Upper lobe of left lung (tissue), 6 donors: ENCODE results near the gene DCAF17. TPM values are rescaled to one million over a fixed set of nuclear protein-coding genes. Genes with fewer than 3 reads are reported as not detected.

Experiments used
- ATAC-seq, 2 donors: fragments of 200-7000 bp; cut with Tn5 transposase; one replicate each; pipeline ENCODE4 v1.9.1; 2022; ENCODE audit warnings: mild to moderate bottlenecking in 2 of 2, moderate library complexity in 2 of 2; ENCODE audit not compliant: low FRiP score in 2 of 2
- DNase-seq, 2 donors: peaks; one replicate each; pipeline ENCODE4 v3.0.0-alpha.2; 2019 to 2020
- H3K27ac ChIP-seq, 4 donors: fragments of 200-600 bp; sonication (generic); one replicate each; pipeline ENCODE4 v1.5.1; 2016 to 2019
- H3K27me3 ChIP-seq, 4 donors: fragments of 200-600 bp; sonication (generic); one replicate each; pipeline ENCODE4 v1.5.1; 2017 to 2019
- H3K36me3 ChIP-seq, 4 donors: fragments of 200-600 bp; sonication (generic); one replicate each; pipeline ENCODE4 v1.5.1; 2016 to 2019
- H3K4me1 ChIP-seq, 4 donors: fragments of 200-600 bp; sonication (generic); one replicate each; pipeline ENCODE4 v1.5.1; 2018 to 2019
- H3K4me3 ChIP-seq, 4 donors: fragments of 200-600 bp; sonication (generic); one replicate each; pipeline ENCODE4 v1.5.1; 2017 to 2019; ENCODE audit warnings: mild to moderate bottlenecking in 2 of 4, moderate library complexity in 1 of 4
- H3K9me3 ChIP-seq, 4 donors: fragments of 200-600 bp; sonication (generic); one replicate each; pipeline ENCODE4 v1.5.1; 2018 to 2019
- CTCF ChIP-seq, 6 experiments: fragments of 450-650 bp in 4 of 6; fragments of 200-600 bp in 2 of 6; sonication (generic) in 2 of 6; IDR thresholded peaks; one replicate each; pipeline ENCODE4 v1.5.1; 2016 to 2019; ENCODE audit warnings: antibody characterized with exemption in 6 of 6
- EP300 ChIP-seq, 4 donors: sonication (generic); formaldehyde crosslinking; IDR thresholded peaks; one replicate each; pipeline ENCODE4 v1.5.1; 2017; ENCODE audit warnings: antibody characterized with exemption in 4 of 4, control low read depth in 2 of 4
- POLR2A ChIP-seq, 4 donors: fragments of 450-650 bp; IDR thresholded peaks; one replicate each; pipeline ENCODE4 v1.5.1; 2016 to 2017; ENCODE audit warnings: antibody characterized with exemption in 4 of 4, mild to moderate bottlenecking in 2 of 4
- POLR2AphosphoS5 ChIP-seq, 2 donors: sonication (generic); formaldehyde crosslinking; IDR thresholded peaks; one replicate each; pipeline ENCODE4 v1.5.1; 2017; ENCODE audit warnings: antibody characterized with exemption in 2 of 2
- WGBS, 2 donors: methylation state at CpG; one replicate each; pipeline ENCODE4 v1.1.5; 2017 to 2018; 5-methylcytosine and 5-hydroxymethylcytosine counted together
- total RNA-seq, 6 donors: library from RNA; depleted of rRNA in 4 of 6; stranded (reverse); fragments of >200 nt in 4 of 6; gene quantifications; one replicate each; pipeline versions ENCODE4 v1.1.0 to v1.2.1, GENCODE V29; 2016 to 2021
- donor health status: DM: no; HTN: no; CAD: no; lungs with moderate emphysema.
- donor health status: DM: no; HTN: yes; CAD: no; lungs with severe emphysema.

Gene DCAF17
- total RNA-seq, 6 donors from 2014 or later, result 6.2 to 24.7 (median 11.9) TPM

- DNase-seq (no peak), ATAC-seq (no peak)
- H3K27ac ChIP-seq, result no peak overlapping the region
- WGBS, 2 donors, result 91 to 92% methylated on average over 9 of the region's 9 CpGs
- TF ChIP-seq CTCF (IDR thresholded peaks at IDR 0.05), result no peak
- TF ChIP-seq POLR2A (IDR thresholded peaks at IDR 0.05), result no peak
- no peak for TF ChIP-seq POLR2AphosphoS5 (IDR thresholded peaks at IDR 0.05)
- no peak for TF ChIP-seq EP300 (IDR thresholded peaks at IDR 0.05)
- H3K36me3 ChIP-seq, result no peaks in the 10 kb centered on the region
- H3K4me3 ChIP-seq, result no peak overlapping the region
- no peaks in the 10 kb centered on the region for H3K4me1 ChIP-seq
- no peaks in the 10 kb centered on the region for H3K9me3 ChIP-seq
- no peaks in the 10 kb centered on the region for H3K27me3 ChIP-seq
Observed at GRCh38 chr2:171509945-171510731, 76.1 kb downstream of the DCAF17 start.

GRCh38 chr2:171512014-171512413, 78.0 kb downstream of the DCAF17 start:
- no peaks in the 10 kb centered on the region for H3K9me3 ChIP-seq
- H3K27me3 ChIP-seq, result no peaks in the 10 kb centered on the region
- H3K4me3 ChIP-seq, result no peak overlapping the region
- ATAC-seq, result no peak
- H3K27ac ChIP-seq, result no peak overlapping the region
- H3K4me1 ChIP-seq, result no peaks in the 10 kb centered on the region
- H3K36me3 ChIP-seq, result no peaks in the 10 kb centered on the region
- no peak for TF ChIP-seq POLR2AphosphoS5 (IDR thresholded peaks at IDR 0.05)
- no peak for TF ChIP-seq POLR2A (IDR thresholded peaks at IDR 0.05)
- no peak for TF ChIP-seq EP300 (IDR thresholded peaks at IDR 0.05)
- no peak for TF ChIP-seq CTCF (IDR thresholded peaks at IDR 0.05)
- DNase-seq, result no peak
- WGBS, 2 donors, result 63% methylated on average over 2 of the region's 2 CpGs

GRCh38 chr2:171512683-171513195, 78.7 kb downstream of the DCAF17 start:
- WGBS, 2 donors, result 52 to 55% methylated on average over 1 of the region's 1 CpG
- H3K27me3 ChIP-seq, result no peaks in the 10 kb centered on the region
- H3K36me3 ChIP-seq, result no peaks in the 10 kb centered on the region
- H3K27ac ChIP-seq, result no peak overlapping the region
- ATAC-seq (no peak), DNase-seq (no peak)
- no peak overlapping the region for H3K4me3 ChIP-seq
- H3K9me3 ChIP-seq, result no peaks in the 10 kb centered on the region
- no peaks in the 10 kb centered on the region for H3K4me1 ChIP-seq
- no peak for TF ChIP-seq POLR2A (IDR thresholded peaks at IDR 0.05)
- no peak for TF ChIP-seq POLR2AphosphoS5 (IDR thresholded peaks at IDR 0.05)
- no peak for TF ChIP-seq EP300 (IDR thresholded peaks at IDR 0.05)
- TF ChIP-seq CTCF (IDR thresholded peaks at IDR 0.05), result no peak

- DNase-seq, result no peak
- Histone ChIP-seq H3K27ac (no peak overlapping the region), H3K9me3 (no peaks in the 10 kb centered on the region), H3K36me3 (no peaks in the 10 kb centered on the region), H3K4me3 (no peak overlapping the region), H3K27me3 (no peaks in the 10 kb centered on the region), H3K4me1 (no peaks in the 10 kb centered on the region)
- ATAC-seq, result no peak
- TF ChIP-seq POLR2AphosphoS5 (IDR thresholded peaks at IDR 0.05) (no peak), CTCF (IDR thresholded peaks at IDR 0.05) (no peak), EP300 (IDR thresholded peaks at IDR 0.05) (no peak), POLR2A (IDR thresholded peaks at IDR 0.05) (no peak)
- 53 to 55% methylated on average over 3 of the region's 3 CpGs for WGBS, 2 donors
Observed at GRCh38 chr2:171513719-171514160, 79.7 kb downstream of the DCAF17 start.
